A549 (cell line): ENCODE results near the gene CHIC2. TPM values are rescaled to one million over a fixed set of nuclear protein-coding genes. Genes with fewer than 3 reads are reported as not detected.

Experiments
- ATAC-seq, 2 experiments: fragments of 200-7000 bp in 1 of 2; fragments of >200 bp in 1 of 2; cut with Nextera tagmentation in 1 of 2; cut with Tn5 transposase in 1 of 2; 3 replicates each; pipeline versions ENCODE4 v1.8.0 to v1.9.1; 2018 to 2020; ENCODE audit warnings: mild to moderate bottlenecking in 1 of 2, moderate library complexity in 1 of 2
- CTCF ChIA-PET: fragments of 300-600 bp; sonication (Branson Sonifier 250); formaldehyde crosslinking; extraction: SDS; loops from one replicate; lab custom pipeline; 2021; ENCODE audit warnings: antibody characterized with exemption, inconsistent platforms; lab: Yijun Ruan, JAX
- POLR2A ChIA-PET: fragments of 350-600 bp; formaldehyde crosslinking; extraction: SDS; loops from one replicate; lab custom pipeline; 2021; ENCODE audit warnings: antibody characterized with exemption, inconsistent platforms; lab: Yijun Ruan, JAX
- DNase-seq, 2 experiments: peaks; one replicate each; pipeline versions ENCODE4 v3.0.0 to v3.0.0-alpha.2; 2011 to 2016; ENCODE audit warnings: low read depth in 1 of 2, low spot score in 1 of 2
- FAIRE-seq: peaks from 2 replicates; lab custom pipeline; 2011; peaks lifted over from hg19 to GRCh38; lab: Jason Lieb, UNC
- H3K27ac ChIP-seq, 2 experiments: fragments of >200 bp; sonication (Bioruptor Twin); formaldehyde crosslinking; 3 replicates each; pipeline ENCODE4 v1.5.1; 2016 to 2017
- H3K4me1 ChIP-seq: fragments of >200 bp; sonication (Bioruptor Twin); formaldehyde crosslinking; 3 replicates; pipeline ENCODE4 v1.6.1; 2016
- H3K4me2 ChIP-seq: fragments of >200 bp; sonication (Bioruptor Twin); formaldehyde crosslinking; 3 replicates; pipeline ENCODE4 v1.6.1; 2016
- H3K4me3 ChIP-seq: fragments of >200 bp; sonication (Bioruptor Twin); formaldehyde crosslinking; 3 replicates; pipeline ENCODE4 v1.5.1; 2016
- H3K9me3 ChIP-seq: fragments of >200 bp; sonication (Bioruptor Twin); formaldehyde crosslinking; 3 replicates; pipeline ENCODE4 v1.6.1; 2016
- CEBPB ChIP-seq, 2 experiments: fragments of >200 bp in 1 of 2; sonication (Bioruptor Twin) in 1 of 2; formaldehyde crosslinking in 1 of 2; IDR thresholded peaks; 2 replicates each; pipeline ENCODE4 v1.6.1; 2012 to 2016
- CHD2 ChIP-seq: fragments of 150-350 bp; IDR thresholded peaks from 2 replicates; pipeline ENCODE4 v1.6.1; 2014; ENCODE audit warnings: low read length; ENCODE audit not compliant: partially characterized antibody
- CHD4 ChIP-seq: fragments of 200-600 bp; sonication (generic); IDR thresholded peaks from 2 replicates; pipeline ENCODE4 v1.6.1; 2016; ENCODE audit warnings: antibody characterized with exemption, mild to moderate bottlenecking, borderline replicate concordance
- EHF ChIP-seq: fragments of 250-450 bp; sonication (Bioruptor Pico); IDR thresholded peaks from 2 replicates; pipeline ENCODE4 v1.5.0; 2020; ENCODE audit warnings: mild to moderate bottlenecking
- FOSB ChIP-seq: fragments of 250-450 bp; sonication (Bioruptor Pico); IDR thresholded peaks from 2 replicates; pipeline ENCODE4 v1.5.0; 2020; ENCODE audit warnings: mild to moderate bottlenecking, moderate library complexity
- FOSL2 ChIP-seq, 2 experiments: fragments of 450-650 bp in 1 of 2; fragments of >200 bp in 1 of 2; sonication (Bioruptor Twin) in 1 of 2; formaldehyde crosslinking; IDR thresholded peaks; 2 replicates each; pipeline versions ENCODE4 v1.5.0 to v1.6.1; 2016 to 2020; ENCODE audit warnings: mild to moderate bottlenecking in 1 of 2, moderate library complexity in 1 of 2
- FOXS1 ChIP-seq: fragments of 250-450 bp; sonication (Bioruptor Pico); IDR thresholded peaks from 2 replicates; pipeline ENCODE4 v1.5.0; 2020; ENCODE audit warnings: mild to moderate bottlenecking, moderate library complexity
- GATA3 ChIP-seq: IDR thresholded peaks from 2 replicates; pipeline ENCODE4 v1.6.1; 2012; ENCODE audit warnings: borderline replicate concordance
- HDAC2 ChIP-seq: fragments of 200-600 bp; sonication (generic); IDR thresholded peaks from 2 replicates; pipeline ENCODE4 v1.6.1; 2016
- HEYL ChIP-seq: fragments of 250-450 bp; sonication (Bioruptor Pico); IDR thresholded peaks from 2 replicates; pipeline ENCODE4 v1.8.0; 2021; ENCODE audit warnings: mild to moderate bottlenecking, moderate library complexity
- HOXA7 ChIP-seq: fragments of 250-450 bp; sonication (Bioruptor Pico); IDR thresholded peaks from 2 replicates; pipeline ENCODE4 v1.5.0; 2020; ENCODE audit warnings: mild to moderate bottlenecking, moderate library complexity
- JUN ChIP-seq, 2 experiments: fragments of >200 bp; sonication (Bioruptor Twin); formaldehyde crosslinking; IDR thresholded peaks; 2 replicates in 1 of 2; 3 replicates in 1 of 2; pipeline ENCODE4 v1.6.1; 2016 to 2017
- JUNB ChIP-seq: fragments of >200 bp; sonication (Bioruptor Twin); formaldehyde crosslinking; IDR thresholded peaks from 2 replicates; pipeline ENCODE4 v1.6.1; 2016
- NPAS2 ChIP-seq: fragments of 250-450 bp; sonication (Bioruptor Pico); IDR thresholded peaks from 2 replicates; pipeline ENCODE4 v1.8.0; 2022; ENCODE audit warnings: mild to moderate bottlenecking, moderate library complexity, borderline replicate concordance
- NR3C1 ChIP-seq: fragments of >200 bp; sonication (Bioruptor Twin); formaldehyde crosslinking; IDR thresholded peaks from 3 replicates; pipeline ENCODE4 v1.6.1; 2017
- PHF8 ChIP-seq: fragments of 200-600 bp; sonication (generic); IDR thresholded peaks from 2 replicates; pipeline ENCODE4 v1.6.1; 2016; ENCODE audit warnings: low read depth, mild to moderate bottlenecking, antibody characterized with exemption, moderate library complexity, borderline replicate concordance
- POLR2AphosphoS2 ChIP-seq: conservative IDR thresholded peaks from 2 replicates; pipeline ENCODE4 v1.6.1; 2012; ENCODE audit warnings: low read length, improper control_type of control experiment, inconsistent platforms
- RAD21 ChIP-seq, 2 experiments: fragments of >200 bp in 1 of 2; sonication (Bioruptor Twin) in 1 of 2; formaldehyde crosslinking in 1 of 2; IDR thresholded peaks in 1 of 2; conservative IDR thresholded peaks in 1 of 2; 2 replicates in 1 of 2; 3 replicates in 1 of 2; pipeline ENCODE4 v1.6.1; 2012 to 2018; ENCODE audit warnings: inconsistent platforms in 1 of 2
- RARB ChIP-seq: fragments of 250-450 bp; sonication (Bioruptor Pico); IDR thresholded peaks from 2 replicates; pipeline ENCODE4 v1.8.0; 2021; ENCODE audit warnings: mild to moderate bottlenecking, moderate library complexity
- RCOR1 ChIP-seq: fragments of 150-350 bp; IDR thresholded peaks from 2 replicates; pipeline ENCODE4 v1.6.1; 2014; ENCODE audit warnings: antibody characterized with exemption, low read length, low read depth
- RNF2 ChIP-seq: fragments of 200-600 bp; sonication (generic); IDR thresholded peaks from 2 replicates; pipeline ENCODE4 v1.6.1; 2016; ENCODE audit warnings: low read depth, mild to moderate bottlenecking, antibody characterized with exemption, moderate library complexity, borderline replicate concordance
- WGBS: methylation state at CpG from one replicate; pipeline ENCODE4 v1.1.6; 2017; ENCODE audit errors: missing lambda C conversion rate; 5-methylcytosine and 5-hydroxymethylcytosine counted together
- polyA plus RNA-seq, 4 experiments: library from polyadenylated mRNA; depleted of rRNA in 3 of 4; stranded (reverse); fragments of >200 nt; fragmentation: RNase III in 1 of 4; extraction: RNeasy Plus Mini Kit Qiagen cat#74134 plus additional on column Dnase treatment in 1 of 4; gene quantifications; 2 replicates in 3 of 4; 3 replicates in 1 of 4; pipeline ENCODE4 v1.2.3, GENCODE V29; 2011 to 2017
- TF ChIP-seq, protein P1 (sequence below): fragments of 250-450 bp; sonication (Bioruptor Pico); IDR thresholded peaks from 2 replicates; pipeline ENCODE4 v1.5.0; 2020; ENCODE audit warnings: low read depth, mild to moderate bottlenecking, moderate library complexity
- TF ChIP-seq, protein P2 (sequence below): fragments of 150-350 bp; IDR thresholded peaks from 2 replicates; pipeline ENCODE4 v1.6.1; 2014; ENCODE audit warnings: low read depth, mild to moderate bottlenecking, low read length
- TF ChIP-seq, protein P3 (sequence below): fragments of >200 bp; sonication (Bioruptor Twin); formaldehyde crosslinking; IDR thresholded peaks from 3 replicates; pipeline ENCODE4 v1.6.1; 2016
- TF ChIP-seq, protein P4 (sequence below): fragments of 450-650 bp; IDR thresholded peaks from 2 replicates; pipeline ENCODE4 v1.6.1; 2014; ENCODE audit warnings: antibody characterized with exemption
- TF ChIP-seq, protein P5 (sequence below): fragments of 200-600 bp; sonication (generic); IDR thresholded peaks from 2 replicates; pipeline ENCODE4 v1.6.1; 2016; ENCODE audit warnings: antibody characterized with exemption, mild to moderate bottlenecking, moderate library complexity
- TF ChIP-seq, protein P6 (sequence below): fragments of >200 bp; sonication (Bioruptor Twin); formaldehyde crosslinking; IDR thresholded peaks from 2 replicates; pipeline ENCODE4 v1.6.1; 2016

Gene CHIC2
- polyA plus RNA-seq, 2 of the 4 experiments (the other 2 are of a cell fraction) = 5.9 to 10.1 TPM

DNA sequence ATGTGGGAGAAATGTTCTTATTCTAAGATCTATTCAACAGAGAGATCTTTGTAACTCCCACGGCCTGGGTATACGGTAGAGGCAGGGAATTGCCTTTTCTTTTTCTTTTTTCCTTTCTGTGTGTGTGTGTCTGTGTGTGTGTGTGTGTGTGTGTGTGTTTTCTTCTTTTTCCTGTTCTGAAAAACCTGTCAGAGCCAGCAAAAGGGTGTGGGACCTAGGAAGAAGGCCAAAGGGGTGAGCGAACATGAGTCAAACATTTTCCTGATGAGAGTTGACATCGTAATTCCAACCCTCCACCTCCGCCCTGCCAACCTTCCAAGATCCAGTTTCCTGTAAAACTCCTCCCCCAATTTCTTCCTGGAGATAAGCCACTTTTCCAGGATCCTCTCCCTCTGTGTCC lies 2.8 kb upstream of the CHIC2 start:
- Histone ChIP-seq H3K4me2 (peak overlapping the region; percentile 32), H3K4me3 (no peak overlapping the region), H3K9me3 (no peaks in the 10 kb centered on the region), H3K27ac (peak overlapping the region in 1 of 2 experiments; percentile 28; a peak in 2 of 6 replicates), H3K4me1 (peaks cover 26% of the 10 kb centered on the region)
- no peak for ATAC-seq
- 24% methylated on average over 5 of the region's 5 CpGs for whole genome bisulfite sequencing
- CTCF ChIA-PET = interaction anchor here (1.3 to 1.7 kb wide), 2 partner anchors 11 to 19 kb away, joined by 3 to 4 read pairs; no protein-coding TSS in a partner anchor
- peak in 1 of 2 experiments; percentile 69 for DNase-seq
- TF ChIP-seq JUN (IDR thresholded peaks at IDR 0.05) (no peak), EHF (no peak), PHF8 (no peak), HDAC2 (no peak), FOSB (CRISPR knock-in tag) (no peak), NPAS2 (CRISPR knock-in tag) (no peak), NR3C1 (no peak), FOSL2 (IDR thresholded peaks at IDR 0.05) (no peak), FOSL2 (CRISPR knock-in tag; IDR thresholded peaks at IDR 0.05) (no peak), HEYL (no peak), RNF2 (no peak), POLR2AphosphoS2 (no peak), CEBPB (IDR thresholded peaks at IDR 0.05) (no peak), JUNB (no peak), GATA3 (no peak)
- TF ChIP-seq, protein P1, sequence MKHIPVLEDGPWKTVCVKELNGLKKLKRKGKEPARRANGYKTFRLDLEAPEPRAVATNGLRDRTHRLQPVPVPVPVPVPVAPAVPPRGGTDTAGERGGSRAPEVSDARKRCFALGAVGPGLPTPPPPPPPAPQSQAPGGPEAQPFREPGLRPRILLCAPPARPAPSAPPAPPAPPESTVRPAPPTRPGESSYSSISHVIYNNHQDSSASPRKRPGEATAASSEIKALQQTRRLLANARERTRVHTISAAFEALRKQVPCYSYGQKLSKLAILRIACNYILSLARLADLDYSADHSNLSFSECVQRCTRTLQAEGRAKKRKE = no peak
- TF ChIP-seq, protein P2, sequence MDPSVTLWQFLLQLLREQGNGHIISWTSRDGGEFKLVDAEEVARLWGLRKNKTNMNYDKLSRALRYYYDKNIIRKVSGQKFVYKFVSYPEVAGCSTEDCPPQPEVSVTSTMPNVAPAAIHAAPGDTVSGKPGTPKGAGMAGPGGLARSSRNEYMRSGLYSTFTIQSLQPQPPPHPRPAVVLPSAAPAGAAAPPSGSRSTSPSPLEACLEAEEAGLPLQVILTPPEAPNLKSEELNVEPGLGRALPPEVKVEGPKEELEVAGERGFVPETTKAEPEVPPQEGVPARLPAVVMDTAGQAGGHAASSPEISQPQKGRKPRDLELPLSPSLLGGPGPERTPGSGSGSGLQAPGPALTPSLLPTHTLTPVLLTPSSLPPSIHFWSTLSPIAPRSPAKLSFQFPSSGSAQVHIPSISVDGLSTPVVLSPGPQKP = no peak
- TF ChIP-seq, protein P3, sequence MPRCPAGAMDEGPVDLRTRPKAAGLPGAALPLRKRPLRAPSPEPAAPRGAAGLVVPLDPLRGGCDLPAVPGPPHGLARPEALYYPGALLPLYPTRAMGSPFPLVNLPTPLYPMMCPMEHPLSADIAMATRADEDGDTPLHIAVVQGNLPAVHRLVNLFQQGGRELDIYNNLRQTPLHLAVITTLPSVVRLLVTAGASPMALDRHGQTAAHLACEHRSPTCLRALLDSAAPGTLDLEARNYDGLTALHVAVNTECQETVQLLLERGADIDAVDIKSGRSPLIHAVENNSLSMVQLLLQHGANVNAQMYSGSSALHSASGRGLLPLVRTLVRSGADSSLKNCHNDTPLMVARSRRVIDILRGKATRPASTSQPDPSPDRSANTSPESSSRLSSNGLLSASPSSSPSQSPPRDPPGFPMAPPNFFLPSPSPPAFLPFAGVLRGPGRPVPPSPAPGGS = no peak
- TF ChIP-seq, protein P4, sequence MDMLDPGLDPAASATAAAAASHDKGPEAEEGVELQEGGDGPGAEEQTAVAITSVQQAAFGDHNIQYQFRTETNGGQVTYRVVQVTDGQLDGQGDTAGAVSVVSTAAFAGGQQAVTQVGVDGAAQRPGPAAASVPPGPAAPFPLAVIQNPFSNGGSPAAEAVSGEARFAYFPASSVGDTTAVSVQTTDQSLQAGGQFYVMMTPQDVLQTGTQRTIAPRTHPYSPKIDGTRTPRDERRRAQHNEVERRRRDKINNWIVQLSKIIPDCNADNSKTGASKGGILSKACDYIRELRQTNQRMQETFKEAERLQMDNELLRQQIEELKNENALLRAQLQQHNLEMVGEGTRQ = no peak
- no peak for FAIRE-seq
- POLR2A ChIA-PET = no interaction called here

DNA sequence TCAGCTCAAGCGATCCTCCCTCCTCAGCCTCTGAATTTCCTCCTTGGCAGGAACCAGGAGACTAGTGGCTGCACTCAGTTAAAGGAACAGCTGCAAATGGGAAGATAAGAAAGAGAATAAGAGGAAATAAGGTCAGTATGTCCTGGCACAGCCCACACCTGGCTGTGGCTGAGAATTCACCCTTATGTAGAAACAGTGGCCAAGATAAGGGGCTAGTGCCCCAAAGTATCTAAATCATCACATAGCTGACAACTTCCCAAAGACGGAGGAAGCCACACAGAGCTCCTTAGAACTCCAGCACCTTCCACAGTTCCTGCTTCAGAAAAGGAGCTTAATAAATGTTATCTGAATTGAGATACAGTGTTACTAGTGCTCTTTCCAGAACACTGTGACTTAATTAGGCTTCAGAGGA lies 2.3 kb upstream of the CHIC2 start:
- 82% methylated on average over 2 of the region's 2 CpGs for WGBS
- no peak overlapping the region for H3K4me3 ChIP-seq
- ChIA-PET POLR2A (no interaction called here), CTCF (interaction anchor here (1.3 to 2.2 kb wide), 3 partner anchors 11 to 152 kb away, joined by 3 to 6 read pairs (median 4); no protein-coding TSS in a partner anchor)
- FAIRE-seq (no peak), DNase-seq (no peak)
- H3K27ac ChIP-seq = peak overlapping the region in 1 of 2 experiments; percentile 28; a peak in 2 of 6 replicates
- H3K4me2 ChIP-seq = peak overlapping the region; percentile 32
- no peaks in the 10 kb centered on the region for H3K9me3 ChIP-seq
- no peak for TF ChIP-seq CHD2
- no peak for TF ChIP-seq FOXS1 (CRISPR knock-in tag)
- TF ChIP-seq, all 56 proteins: peak for 0
- peaks cover 29% of the 10 kb centered on the region for H3K4me1 ChIP-seq
- no peak for ATAC-seq

DNA sequence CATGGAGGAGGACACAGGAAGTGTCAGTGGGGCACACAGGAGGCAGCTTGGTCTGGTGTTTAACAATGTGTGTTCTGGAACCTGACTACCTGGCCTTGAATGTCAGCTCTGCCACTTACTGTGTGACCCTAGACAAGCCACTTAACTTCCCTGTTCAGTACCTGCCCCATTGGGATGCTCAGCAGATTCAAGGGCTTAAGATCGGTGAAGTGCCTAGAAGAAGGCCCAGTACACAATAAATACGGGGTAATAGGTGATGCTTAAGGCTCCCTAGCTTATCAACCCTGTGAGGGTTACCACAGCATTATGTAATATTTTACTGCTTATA lies 1.6 kb upstream of the CHIC2 start:
- ChIA-PET CTCF (interaction anchor here (1.3 to 2.2 kb wide), 2 partner anchors 20 to 153 kb away, joined by 3 to 6 read pairs; no protein-coding TSS in a partner anchor), POLR2A (no interaction called here)
- peaks cover 29% of the 10 kb centered on the region for H3K4me1 ChIP-seq
- WGBS = 95% methylated on average over 2 of the region's 2 CpGs
- ATAC-seq (no peak), FAIRE-seq (no peak), DNase-seq (no peak)
- no peak overlapping the region for H3K4me2 ChIP-seq
- no peaks in the 10 kb centered on the region for H3K9me3 ChIP-seq
- peak overlapping the region in 1 of 2 experiments; percentile 16; a peak in 1 of 6 replicates for H3K27ac ChIP-seq
- H3K4me3 ChIP-seq = no peak overlapping the region
- no peak for TF ChIP-seq EHF
- no peak for TF ChIP-seq RAD21 (conservative IDR thresholded peaks at IDR 0.05 in 1 of 2, IDR thresholded peaks at IDR 0.05 in 1 of 2)
- TF ChIP-seq FOSL2 (IDR thresholded peaks at IDR 0.05) = no peak
- TF ChIP-seq FOSL2 (CRISPR knock-in tag; IDR thresholded peaks at IDR 0.05) = no peak
- TF ChIP-seq, protein P5, sequence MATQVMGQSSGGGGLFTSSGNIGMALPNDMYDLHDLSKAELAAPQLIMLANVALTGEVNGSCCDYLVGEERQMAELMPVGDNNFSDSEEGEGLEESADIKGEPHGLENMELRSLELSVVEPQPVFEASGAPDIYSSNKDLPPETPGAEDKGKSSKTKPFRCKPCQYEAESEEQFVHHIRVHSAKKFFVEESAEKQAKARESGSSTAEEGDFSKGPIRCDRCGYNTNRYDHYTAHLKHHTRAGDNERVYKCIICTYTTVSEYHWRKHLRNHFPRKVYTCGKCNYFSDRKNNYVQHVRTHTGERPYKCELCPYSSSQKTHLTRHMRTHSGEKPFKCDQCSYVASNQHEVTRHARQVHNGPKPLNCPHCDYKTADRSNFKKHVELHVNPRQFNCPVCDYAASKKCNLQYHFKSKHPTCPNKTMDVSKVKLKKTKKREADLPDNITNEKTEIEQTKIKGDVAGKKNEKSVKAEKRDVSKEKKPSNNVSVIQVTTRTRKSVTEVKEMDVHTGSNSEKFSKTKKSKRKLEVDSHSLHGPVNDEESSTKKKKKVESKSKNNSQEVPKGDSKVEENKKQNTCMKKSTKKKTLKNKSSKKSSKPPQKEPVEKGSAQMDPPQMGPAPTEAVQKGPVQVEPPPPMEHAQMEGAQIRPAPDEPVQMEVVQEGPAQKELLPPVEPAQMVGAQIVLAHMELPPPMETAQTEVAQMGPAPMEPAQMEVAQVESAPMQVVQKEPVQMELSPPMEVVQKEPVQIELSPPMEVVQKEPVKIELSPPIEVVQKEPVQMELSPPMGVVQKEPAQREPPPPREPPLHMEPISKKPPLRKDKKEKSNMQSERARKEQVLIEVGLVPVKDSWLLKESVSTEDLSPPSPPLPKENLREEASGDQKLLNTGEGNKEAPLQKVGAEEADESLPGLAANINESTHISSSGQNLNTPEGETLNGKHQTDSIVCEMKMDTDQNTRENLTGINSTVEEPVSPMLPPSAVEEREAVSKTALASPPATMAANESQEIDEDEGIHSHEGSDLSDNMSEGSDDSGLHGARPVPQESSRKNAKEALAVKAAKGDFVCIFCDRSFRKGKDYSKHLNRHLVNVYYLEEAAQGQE = no peak
- TF ChIP-seq CEBPB (IDR thresholded peaks at IDR 0.05) = no peak
- TF ChIP-seq, protein P6, sequence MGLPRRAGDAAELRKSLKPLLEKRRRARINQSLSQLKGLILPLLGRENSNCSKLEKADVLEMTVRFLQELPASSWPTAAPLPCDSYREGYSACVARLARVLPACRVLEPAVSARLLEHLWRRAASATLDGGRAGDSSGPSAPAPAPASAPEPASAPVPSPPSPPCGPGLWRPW = no peak
- no peak for TF ChIP-seq HOXA7 (CRISPR knock-in tag)
- TF ChIP-seq RCOR1 = no peak
- no peak for TF ChIP-seq NPAS2 (CRISPR knock-in tag)
- TF ChIP-seq CHD4 = no peak
- TF ChIP-seq RARB (CRISPR knock-in tag) = no peak
